Left hindlimb (tissue), 1 donor: Measurements from ENCODE around the gene LURAP1L.
"Not testable (repeated sequence)": the region's sequence is repeated elsewhere in the genome, so short reads cannot be mapped to it uniquely, and the experiment has no call there.

Experiments
- DNase-seq: peaks from one replicate; pipeline ENCODE4 v3.0.0-alpha.2; 2018

LURAP1L gene

GRCh38 chr9:12862611-12863410 is 88.0 kb downstream of the LURAP1L start:
- DNase-seq, result no peak

- DNase-seq, result no peak
Observed at GRCh38 chr9:12863618-12864017, 88.8 kb downstream of the LURAP1L start.

- not testable (repeated sequence) for DNase-seq
Observed at GRCh38 chr9:12865380-12865779, 90.6 kb downstream of the LURAP1L start.
